ENCODE results near the gene CABLES2.

DNA sequence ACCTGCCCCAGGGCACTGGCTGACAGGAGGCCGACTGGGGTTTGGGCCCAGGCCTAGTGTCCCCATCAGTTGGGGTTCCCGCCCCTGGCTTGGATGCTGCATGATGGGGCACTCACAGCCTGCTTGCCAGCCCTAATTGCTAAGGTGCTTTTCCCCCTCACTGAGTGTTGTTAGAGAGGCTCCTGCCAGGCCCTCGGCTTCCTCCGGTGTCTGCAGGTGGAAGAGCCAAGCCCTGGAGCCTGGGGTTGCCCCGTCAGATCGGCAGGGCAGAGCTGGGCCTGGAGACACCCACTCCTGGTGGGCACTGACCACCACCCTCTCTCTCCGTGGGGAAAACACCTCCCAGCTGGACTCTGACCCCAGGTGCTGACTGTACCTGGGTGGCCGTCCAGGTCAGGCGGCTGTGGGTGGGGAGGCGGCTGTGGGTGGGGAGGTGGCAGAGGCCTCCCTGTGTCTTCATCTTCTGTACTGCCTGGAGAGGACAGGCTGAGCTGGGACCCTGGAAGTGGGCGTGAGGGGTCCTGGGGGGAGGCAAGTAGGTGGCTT, 6.0 kb upstream of the CABLES2 start:
- TF ChIP-seq EZH2 (IDR thresholded peaks at IDR 0.05; ENCODE audit: insufficient read depth, poor library complexity, severe bottlenecking), result no peak
- no peak for TF ChIP-seq EZH2phosphoT487 (IDR thresholded peaks at IDR 0.05; ENCODE audit: insufficient read depth, low read depth)

All from GM23248 (cell line).